ENCODE measurements around the gene SLC6A5.

GRCh38 chr11:20647976-20648565 is 48.7 kb downstream of the SLC6A5 start:
- TF ChIP-seq EP300 (IDR thresholded peaks at IDR 0.05), result no peak
- peak; percentile 73 to 93 (median 82) for TF ChIP-seq CTCF (IDR thresholded peaks at IDR 0.05)

Data from tibial nerve (tissue), 4 donors.